MM.1S (cell line): ENCODE measurements around the gene CEP128.

Experiments
- CTCF ChIP-seq: fragments of 300-600 bp; sonication (generic); IDR thresholded peaks from 2 replicates; pipeline ENCODE4 v1.5.1; 2016; ENCODE audit warnings: antibody characterized with exemption, low read length, mixed read lengths
- EZH2 ChIP-seq: fragments of 300-600 bp; sonication (generic); optimal IDR thresholded peaks from 2 replicates; pipeline ENCODE3; 2017; ENCODE audit warnings: low read depth, mild to moderate bottlenecking, antibody characterized with exemption, low read length, mixed read lengths

- no peak for TF ChIP-seq CTCF
- TF ChIP-seq EZH2: no peak
Observed at GRCh38 chr14:80948291-80948690, 6.8 kb upstream of the CEP128 start.
